HCT116 (cell line): ENCODE data around the gene DDR2.

Experiments used
- ELF1 ChIP-seq: IDR thresholded peaks from 2 replicates; pipeline ENCODE4 v1.6.1; 2012; ENCODE audit warnings: low read depth, borderline replicate concordance
- JUND ChIP-seq: IDR thresholded peaks from 2 replicates; pipeline ENCODE4 v1.6.1; 2012
- POLR2A ChIP-seq: IDR thresholded peaks from 2 replicates; pipeline ENCODE4 v1.7.0; 2011; ENCODE audit warnings: borderline replicate concordance; ENCODE audit not compliant: insufficient read depth, insufficient read length; ENCODE audit errors: extremely low read depth
- POLR2AphosphoS5 ChIP-seq: IDR thresholded peaks from 2 replicates; pipeline ENCODE4 v1.6.1; 2011; ENCODE audit warnings: mild to moderate bottlenecking, low read depth, low read length, moderate library complexity
- RAD21 ChIP-seq: IDR thresholded peaks from 2 replicates; pipeline ENCODE4 v1.6.1; 2012; ENCODE audit warnings: low read depth, mild to moderate bottlenecking
- SIN3A ChIP-seq: IDR thresholded peaks from 2 replicates; pipeline ENCODE4 v1.6.1; 2012; ENCODE audit warnings: low read depth
- YY1 ChIP-seq: IDR thresholded peaks from 2 replicates; pipeline ENCODE4 v1.6.1; 2011; ENCODE audit warnings: low read length, low read depth, moderate library complexity, mild to moderate bottlenecking; ENCODE audit not compliant: insufficient replicate concordance; ENCODE audit errors: extremely low read depth
- ZBTB33 ChIP-seq: IDR thresholded peaks from 2 replicates; pipeline ENCODE4 v1.6.1; 2011; ENCODE audit warnings: mild to moderate bottlenecking, low read length, moderate library complexity; ENCODE audit not compliant: insufficient replicate concordance; ENCODE audit errors: extremely low read depth
- TF ChIP-seq, protein P1 (sequence below), 3 experiments: fragments of 200-600 bp in 1 of 3; sonication (generic) in 1 of 3; IDR thresholded peaks in 2 of 3; conservative IDR thresholded peaks in 1 of 3; 2 replicates each; pipeline ENCODE4 v1.5.1; 2012 to 2017; ENCODE audit warnings: low read depth in 2 of 3, low read length in 2 of 3, antibody characterized with exemption in 1 of 3, borderline replicate concordance in 1 of 3, control low read depth in 1 of 3, mild to moderate bottlenecking in 1 of 3, mixed read lengths in 1 of 3, mixed run types in 1 of 3, moderate library complexity in 1 of 3; ENCODE audit not compliant: insufficient read depth in 1 of 3
- TF ChIP-seq, protein P2 (sequence below): IDR thresholded peaks from 2 replicates; pipeline ENCODE4 v1.6.1; 2012

DNA sequence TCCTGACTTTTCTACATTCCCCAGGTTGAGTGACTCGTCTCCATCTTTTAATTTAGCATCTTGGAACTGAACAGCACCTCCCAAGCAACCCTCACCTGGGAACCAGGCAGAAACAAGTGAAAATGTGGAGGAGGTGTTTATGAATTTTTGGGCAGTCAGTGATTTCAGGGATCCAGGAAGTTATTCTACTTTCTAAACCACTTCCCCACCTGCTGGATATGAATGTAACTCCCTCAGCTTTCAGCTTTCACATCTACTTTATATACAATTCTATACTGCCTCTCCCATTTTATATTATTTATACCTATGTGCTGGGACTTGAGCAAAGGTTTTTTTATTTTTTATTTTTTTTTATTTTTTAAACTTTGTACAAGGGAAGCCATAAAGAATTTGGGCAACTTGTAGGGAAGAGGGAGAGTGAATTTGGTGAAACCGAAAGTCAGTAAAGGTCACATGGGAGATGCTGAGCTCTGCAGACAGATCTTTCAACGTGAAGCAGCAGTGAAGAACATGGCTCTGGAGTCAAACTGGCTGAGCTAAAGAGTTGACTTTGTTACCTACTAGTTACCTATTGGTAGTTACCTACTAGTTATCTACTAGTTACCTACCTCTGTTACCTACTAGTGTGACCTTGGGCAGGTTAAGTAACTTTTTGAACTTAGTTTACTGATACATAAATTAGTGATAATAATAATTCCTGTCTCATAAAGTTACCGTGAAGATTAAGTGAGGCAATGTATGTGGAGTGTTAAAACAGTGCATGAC is 45.5 kb downstream of the DDR2 start:
- no peak for TF ChIP-seq SIN3A
- TF ChIP-seq, protein P1, sequence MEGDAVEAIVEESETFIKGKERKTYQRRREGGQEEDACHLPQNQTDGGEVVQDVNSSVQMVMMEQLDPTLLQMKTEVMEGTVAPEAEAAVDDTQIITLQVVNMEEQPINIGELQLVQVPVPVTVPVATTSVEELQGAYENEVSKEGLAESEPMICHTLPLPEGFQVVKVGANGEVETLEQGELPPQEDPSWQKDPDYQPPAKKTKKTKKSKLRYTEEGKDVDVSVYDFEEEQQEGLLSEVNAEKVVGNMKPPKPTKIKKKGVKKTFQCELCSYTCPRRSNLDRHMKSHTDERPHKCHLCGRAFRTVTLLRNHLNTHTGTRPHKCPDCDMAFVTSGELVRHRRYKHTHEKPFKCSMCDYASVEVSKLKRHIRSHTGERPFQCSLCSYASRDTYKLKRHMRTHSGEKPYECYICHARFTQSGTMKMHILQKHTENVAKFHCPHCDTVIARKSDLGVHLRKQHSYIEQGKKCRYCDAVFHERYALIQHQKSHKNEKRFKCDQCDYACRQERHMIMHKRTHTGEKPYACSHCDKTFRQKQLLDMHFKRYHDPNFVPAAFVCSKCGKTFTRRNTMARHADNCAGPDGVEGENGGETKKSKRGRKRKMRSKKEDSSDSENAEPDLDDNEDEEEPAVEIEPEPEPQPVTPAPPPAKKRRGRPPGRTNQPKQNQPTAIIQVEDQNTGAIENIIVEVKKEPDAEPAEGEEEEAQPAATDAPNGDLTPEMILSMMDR (IDR thresholded peaks at IDR 0.05 in 2 of 3, conservative IDR thresholded peaks at IDR 0.05 in 1 of 3; ENCODE audit: borderline replicate concordance in 1 of 3, insufficient read depth in 1 of 3, low read depth in 2 of 3, low read length in 2 of 3), result 0 out of 6 replicates have a peak, but pooled peaks of 1 of the 3 experiments have one; percentile 8
- TF ChIP-seq POLR2AphosphoS5, result no peak
- TF ChIP-seq JUND, result no peak
- no peak for TF ChIP-seq RAD21
- TF ChIP-seq POLR2A, result no peak
- TF ChIP-seq ELF1, result no peak
- no peak for TF ChIP-seq ZBTB33
- TF ChIP-seq YY1, result no peak
- TF ChIP-seq, protein P2, sequence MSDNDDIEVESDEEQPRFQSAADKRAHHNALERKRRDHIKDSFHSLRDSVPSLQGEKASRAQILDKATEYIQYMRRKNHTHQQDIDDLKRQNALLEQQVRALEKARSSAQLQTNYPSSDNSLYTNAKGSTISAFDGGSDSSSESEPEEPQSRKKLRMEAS, result no peak
